NCI-H526 (cell line): Measurements from ENCODE around the gene LRCH3.

ENCODE experiments used
- DNase-seq, 2 experiments: peaks; one replicate each; lab custom pipeline; 2025; lab: John Stamatoyannopoulos, UW

LRCH3 gene

GRCh38 chr3:197791113-197791891, at the start of gene LRCH3:
TSS of gene LRCH3 (plus strand) at chr3:197791254. CDS start at chr3:197791279, 25 bp downstream.
- DNase-seq: peak; percentile 61 to 92

DNA sequence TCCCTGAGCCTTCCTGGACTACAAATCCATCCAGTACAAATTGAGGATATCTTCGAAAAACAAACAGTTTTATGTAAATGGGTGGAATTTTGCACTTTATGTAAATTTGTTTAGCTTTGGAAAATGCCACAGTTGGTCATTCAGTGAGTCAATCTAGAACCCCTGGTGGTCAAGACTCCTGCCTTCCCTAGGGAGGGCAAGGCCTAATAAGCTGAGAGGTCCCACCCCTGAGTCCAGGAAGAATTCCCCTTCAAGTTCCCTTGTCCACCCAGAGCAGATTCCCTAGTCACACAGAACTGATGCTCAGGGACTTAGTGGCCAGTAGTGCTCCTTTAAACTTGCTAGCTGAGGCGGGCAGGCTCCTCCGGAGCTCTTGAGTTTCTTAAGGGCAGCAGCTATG, 48.3 kb upstream of the LRCH3 start:
- no peak for DNase-seq

DNA sequence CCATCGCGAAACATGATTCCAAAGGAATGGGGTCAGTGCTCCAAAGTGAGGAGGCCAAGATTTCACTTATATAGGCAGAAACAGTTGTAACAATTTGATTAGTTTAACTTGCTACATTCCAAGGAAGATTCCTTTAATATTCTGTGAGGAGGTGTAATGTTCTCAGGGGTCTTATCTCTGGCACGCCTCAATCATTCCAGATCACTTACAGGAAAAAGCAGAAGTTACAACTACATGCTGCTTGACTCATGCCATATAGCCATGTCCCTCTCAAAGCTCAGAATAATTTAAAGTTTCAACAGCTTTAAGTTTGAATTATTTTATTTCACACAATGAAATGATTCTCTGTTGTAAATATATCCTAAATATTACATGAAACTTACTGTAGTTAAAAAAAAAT, 44.8 kb upstream of the LRCH3 start:
- no peak for DNase-seq

DNA sequence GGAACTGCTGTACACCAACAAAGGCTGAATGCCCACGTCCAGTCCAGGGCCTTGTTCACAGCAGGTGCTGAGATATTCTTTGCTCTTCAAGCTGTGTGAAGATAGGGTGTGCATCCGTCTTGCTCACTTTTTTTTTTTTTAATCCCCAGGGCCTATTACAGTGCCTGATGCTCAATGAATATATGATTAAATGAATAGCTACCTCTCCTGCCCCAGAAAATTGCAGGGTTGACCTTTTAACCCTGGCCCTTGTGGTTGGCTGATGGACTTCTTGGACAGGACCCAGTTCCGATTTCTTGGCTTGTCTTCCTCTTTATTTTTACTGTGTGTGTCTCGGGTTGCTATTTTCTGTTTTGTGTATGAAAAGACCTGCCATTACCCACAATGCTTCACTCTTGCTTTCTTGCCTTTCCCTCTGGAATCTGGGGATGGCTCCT, 44.2 kb upstream of the LRCH3 start:
- no peak for DNase-seq

DNA sequence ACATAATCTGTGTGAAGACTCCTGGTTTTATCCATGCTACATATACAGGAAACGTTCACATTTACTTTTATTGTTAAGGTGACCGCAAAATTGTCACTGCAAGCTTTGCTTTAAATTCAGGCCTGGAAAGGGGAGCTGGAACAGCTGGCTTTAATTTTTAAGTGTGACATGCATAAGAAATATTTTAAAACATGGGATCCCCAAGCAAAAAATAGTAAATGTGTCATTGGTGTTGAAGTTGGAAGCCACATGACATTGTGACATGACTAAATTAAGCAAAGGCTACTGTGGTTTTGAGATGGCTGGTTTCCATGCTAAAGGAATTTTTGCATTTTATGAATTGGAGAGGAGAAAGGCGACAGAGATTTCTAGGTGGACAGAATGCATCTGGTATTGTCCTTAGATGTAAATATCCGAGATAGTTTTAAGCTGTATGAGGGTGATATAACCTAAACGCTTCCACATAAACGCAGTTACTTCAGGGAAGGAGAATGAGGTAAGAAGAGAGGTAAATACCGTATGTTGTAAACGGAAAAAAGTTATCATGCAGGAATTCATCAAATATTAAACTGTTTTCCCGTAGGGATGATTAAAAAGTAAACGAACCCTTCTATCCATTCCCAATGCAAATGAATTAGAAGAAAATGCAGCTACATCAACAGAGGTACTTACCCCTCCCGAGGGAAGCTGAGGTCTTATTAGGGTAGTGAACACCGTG, 42.3 kb upstream of the LRCH3 start:
- DNase-seq: peak in 1 of 2 experiments; percentile 31

DNA sequence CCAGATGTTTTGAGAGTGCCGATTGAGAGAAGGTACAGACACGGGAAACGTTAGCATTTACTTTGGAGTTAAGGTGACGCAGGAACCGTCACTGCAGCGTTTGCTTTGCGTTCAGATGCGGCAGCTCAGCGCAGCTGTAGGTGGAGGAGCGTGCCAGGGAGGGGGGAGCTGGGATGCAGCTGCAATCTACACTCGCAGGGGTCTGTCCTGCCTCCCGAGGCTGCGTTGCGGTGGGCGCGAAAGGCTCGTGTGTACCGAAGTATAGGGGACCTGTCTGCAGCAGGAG, 41.8 kb upstream of the LRCH3 start:
- DNase-seq: peak; percentile 90 to 92

GRCh38 chr3:197749601-197750395, 41.3 kb upstream of the LRCH3 start, which contains the start of gene FYTTD1:
TSS of gene FYTTD1 (plus strand) at chr3:197749883. CDS start at chr3:197749972, 89 bp downstream.
- DNase-seq: peak; percentile 90 to 98

- DNase-seq: peak; percentile 63 to 84
These were observed 40.6 kb upstream of the LRCH3 start for GRCh38 chr3:197750396-197750831.

- DNase-seq: peak; percentile 43 to 61
These were observed 40.0 kb upstream of the LRCH3 start for GRCh38 chr3:197750858-197751737.

- no peak for DNase-seq
These were observed 38.9 kb upstream of the LRCH3 start for GRCh38 chr3:197752107-197752506.

DNA sequence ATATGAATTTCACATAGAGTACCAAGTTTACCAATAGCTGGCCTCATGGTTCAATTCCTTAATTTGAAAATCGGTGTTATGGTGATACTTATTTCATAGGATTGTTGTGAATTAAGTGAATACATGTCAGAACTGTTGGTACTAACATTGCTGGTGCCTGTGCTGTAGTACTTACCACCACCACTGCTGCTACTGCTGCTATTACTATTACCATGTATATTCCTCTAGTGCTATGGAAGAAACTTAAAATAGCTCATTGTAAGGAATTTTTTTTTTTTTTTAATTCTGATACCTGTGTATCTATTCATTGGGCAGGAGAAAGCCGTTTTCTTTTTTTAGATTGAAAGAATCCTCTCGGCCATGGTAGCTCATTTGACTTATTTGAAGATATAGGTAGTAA, 37.8 kb upstream of the LRCH3 start:
- peak in 1 of 2 experiments; percentile 35 for DNase-seq

DNA sequence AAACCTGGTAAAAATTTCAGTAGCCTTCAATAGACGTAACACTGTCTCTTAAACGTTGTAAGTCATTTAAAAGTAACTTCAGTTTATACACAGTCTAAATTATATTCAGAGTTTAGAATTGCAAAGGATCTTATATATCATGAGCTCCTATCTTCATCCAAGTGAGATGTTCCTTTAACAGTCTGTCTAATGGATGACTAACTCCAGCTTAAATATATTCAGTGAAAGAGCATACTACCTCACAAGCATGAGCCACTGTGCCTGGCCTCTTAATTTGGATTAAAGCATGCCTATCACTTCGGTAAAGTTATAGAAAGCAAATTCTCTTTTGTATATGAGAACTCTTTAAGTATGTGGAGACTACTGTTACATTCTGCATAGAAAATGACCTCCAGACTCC, 34.4 kb upstream of the LRCH3 start:
- DNase-seq: no peak

DNA sequence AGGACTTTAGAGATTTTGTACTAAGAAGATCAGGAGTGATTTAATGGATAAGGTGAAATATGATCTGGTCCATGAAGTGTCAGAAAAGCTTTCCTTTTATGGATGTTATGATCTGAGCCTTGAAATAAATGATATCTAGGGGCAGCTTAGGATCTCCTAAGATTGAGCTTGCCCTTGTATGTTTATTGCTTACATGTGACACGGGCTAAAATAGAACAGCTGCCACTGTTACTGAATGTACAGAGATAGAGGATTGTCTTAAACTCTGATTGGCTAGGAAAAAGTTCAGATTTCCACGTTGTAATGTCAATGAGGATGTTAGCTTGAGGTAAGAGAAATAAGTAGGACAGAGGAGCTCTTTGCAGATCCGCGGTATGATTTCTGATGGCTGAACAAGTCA, 32.5 kb upstream of the LRCH3 start:
- DNase-seq: no peak

GRCh38 chr3:197761784-197762183, 29.3 kb upstream of the LRCH3 start:
- no peak for DNase-seq

DNA sequence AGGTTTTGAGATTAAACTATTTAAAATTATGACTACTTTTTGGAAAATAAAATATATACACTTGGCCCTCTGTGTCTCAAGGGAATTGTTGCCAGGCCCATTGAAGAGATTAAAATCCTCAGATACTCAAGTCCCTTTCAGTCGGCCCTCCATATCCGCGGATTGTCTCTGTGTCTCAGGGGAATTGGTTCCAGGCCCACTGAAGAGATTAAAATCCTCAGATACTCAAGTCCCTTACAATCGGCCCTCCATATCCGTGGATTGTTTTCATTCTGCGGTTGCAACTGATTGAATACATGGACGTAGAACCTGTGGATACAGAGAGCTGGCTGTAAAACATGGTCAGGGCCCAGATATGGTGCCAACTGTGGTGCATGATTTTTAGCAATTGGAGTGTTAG, 15.7 kb upstream of the LRCH3 start:
- no peak for DNase-seq

- no peak for DNase-seq
These were observed 8.8 kb upstream of the LRCH3 start for GRCh38 chr3:197782230-197782629.

DNA sequence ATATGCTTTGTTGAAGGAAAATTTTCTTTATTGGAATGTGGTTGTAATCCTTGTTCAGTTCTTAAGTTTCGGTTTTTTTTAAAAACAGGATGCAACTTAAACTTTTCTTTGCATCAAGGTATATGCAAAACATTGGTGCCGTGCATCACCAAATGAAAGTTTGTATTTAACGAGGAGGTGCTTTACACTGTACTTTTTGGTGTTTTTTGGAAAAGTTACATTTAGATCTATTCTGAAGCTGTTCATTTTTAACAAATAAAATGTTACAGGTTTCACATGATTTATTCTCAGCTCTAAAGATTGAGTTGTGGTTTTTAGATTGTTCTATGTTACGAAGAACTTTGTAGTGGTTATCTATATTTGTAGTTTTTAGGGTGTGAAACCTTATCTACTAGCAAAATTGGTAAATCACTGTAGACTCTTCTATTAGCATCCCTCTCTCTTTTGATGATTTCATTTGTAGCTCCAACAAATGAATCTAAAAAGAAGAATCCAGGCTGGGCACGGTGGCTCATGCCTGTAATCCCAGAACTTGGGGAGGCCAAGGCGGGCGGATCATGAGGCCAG, 7.0 kb upstream of the LRCH3 start:
- DNase-seq: no peak

- DNase-seq: no peak
These were observed 3.6 kb upstream of the LRCH3 start for GRCh38 chr3:197787412-197787811.

- no peak for DNase-seq
These were observed 1.7 kb upstream of the LRCH3 start for GRCh38 chr3:197789309-197789708.

GRCh38 chr3:197790033-197790432, 1.0 kb upstream of the LRCH3 start:
- no peak for DNase-seq
